Measurements from ENCODE around the gene DOCK10.

- TF ChIP-seq CEBPB (IDR thresholded peaks at IDR 0.05) (no peak), EP300 (IDR thresholded peaks at IDR 0.05; ENCODE audit: borderline replicate concordance) (no peak), TCF12 (IDR thresholded peaks at IDR 0.05; ENCODE audit: low read depth) (no peak)
These were observed 59.2 kb downstream of the DOCK10 start for GRCh38 chr2:224982910-224983711.

All from Ishikawa (cell line).